SK-N-SH (cell line): Measurements from ENCODE around the gene PEX14. TPM values are rescaled to one million over a fixed set of nuclear protein-coding genes. Genes with fewer than 3 reads are reported as not detected.

Source experiments
- CTCF ChIA-PET: fragments of 300-600, 350-600 bp; formaldehyde crosslinking; extraction: SDS; loops from one replicate; lab custom pipeline; 2021; lab: Yijun Ruan, JAX
- POLR2A ChIA-PET: fragments of 350-600 bp; sonication (Branson Sonifier 250); formaldehyde crosslinking; extraction: SDS; loops from one replicate; lab custom pipeline; 2020; ENCODE audit warnings: antibody characterized with exemption, inconsistent platforms; lab: Yijun Ruan, JAX
- DNase-seq: peaks from one replicate; pipeline ENCODE4 v3.0.0; 2012
- H2AFZ ChIP-seq: fragments of 200-600 bp; sonication (generic); 2 replicates; pipeline ENCODE4 v1.8.1; 2016; ENCODE audit warnings: antibody characterized with exemption, mild to moderate bottlenecking, low read depth
- H3F3A ChIP-seq: fragments of 200-600 bp; sonication (generic); replicated peaks from 2 replicates; pipeline ENCODE3; 2016; ENCODE audit warnings: antibody characterized with exemption, mild to moderate bottlenecking; ENCODE audit not compliant: insufficient read depth
- H3K27ac ChIP-seq, 2 experiments: fragments of 200-500 bp in 1 of 2; fragments of 200-600 bp in 1 of 2; sonication (Bioruptor generic) in 1 of 2; sonication (generic), shearing (Covaris generic) in 1 of 2; 2 replicates each; pipeline versions ENCODE4 v1.5.1 to v1.6.1; 2014 to 2016; ENCODE audit warnings: low read depth in 2 of 2, inconsistent platforms in 1 of 2, low read length in 1 of 2, mild to moderate bottlenecking in 1 of 2, mixed read lengths in 1 of 2
- H3K27me3 ChIP-seq: fragments of 200-600 bp; sonication (generic), shearing (Covaris generic); 2 replicates; pipeline ENCODE4 v1.6.1; 2016; ENCODE audit warnings: mixed run types; ENCODE audit not compliant: insufficient read depth
- H3K36me3 ChIP-seq, 2 experiments: fragments of 200-500 bp in 1 of 2; fragments of 200-600 bp in 1 of 2; sonication (Bioruptor generic) in 1 of 2; sonication (generic) in 1 of 2; replicated peaks in 1 of 2; 2 replicates each; pipeline versions ENCODE3 to v1.5.1; 2014 to 2016; ENCODE audit warnings: low read length in 1 of 2, mild to moderate bottlenecking in 1 of 2; ENCODE audit not compliant: insufficient read depth in 2 of 2, control insufficient read depth in 1 of 2
- H3K4me1 ChIP-seq, 2 experiments: fragments of 200-500 bp in 1 of 2; fragments of 200-600 bp in 1 of 2; sonication (Bioruptor generic) in 1 of 2; sonication (generic), shearing (Covaris generic) in 1 of 2; 2 replicates each; pipeline versions ENCODE4 v1.5.1 to v1.6.1; 2014 to 2016; ENCODE audit warnings: low read depth in 1 of 2, low read length in 1 of 2, mixed run types in 1 of 2; ENCODE audit not compliant: insufficient read depth in 2 of 2, control insufficient read depth in 1 of 2
- H3K4me2 ChIP-seq: fragments of 200-600 bp; sonication (generic), shearing (Covaris generic); 2 replicates; pipeline ENCODE4 v1.6.1; 2017; ENCODE audit warnings: mixed run types
- H3K4me3 ChIP-seq, 2 experiments: fragments of 200-500 bp in 1 of 2; fragments of 200-600 bp in 1 of 2; sonication (Bioruptor generic) in 1 of 2; sonication (generic), shearing (Covaris generic) in 1 of 2; 2 replicates each; pipeline versions ENCODE4 v1.5.1 to v1.8.1; 2014 to 2016; ENCODE audit warnings: low read depth in 2 of 2, inconsistent platforms in 1 of 2, low read length in 1 of 2, mild to moderate bottlenecking in 1 of 2, mixed read lengths in 1 of 2, moderate library complexity in 1 of 2
- H3K79me2 ChIP-seq: fragments of 200-600 bp; sonication (generic); 2 replicates; pipeline ENCODE4 v1.8.1; 2017; ENCODE audit warnings: mild to moderate bottlenecking; ENCODE audit not compliant: insufficient read depth
- H3K9ac ChIP-seq: fragments of 200-600 bp; sonication (generic); 2 replicates; pipeline ENCODE4 v1.6.1; 2017; ENCODE audit warnings: mixed run types
- H3K9me2 ChIP-seq: fragments of 200-600 bp; sonication (generic); 2 replicates; pipeline ENCODE4 v1.6.1; 2017; ENCODE audit warnings: mixed run types
- H3K9me3 ChIP-seq: fragments of 200-600 bp; sonication (generic); 2 replicates; pipeline ENCODE4 v1.6.1; 2017; ENCODE audit warnings: mixed run types, mild to moderate bottlenecking, moderate library complexity
- H4K20me1 ChIP-seq: fragments of 200-600 bp; sonication (generic); 2 replicates; pipeline ENCODE4 v1.6.1; 2017; ENCODE audit warnings: mild to moderate bottlenecking, mixed run types; ENCODE audit not compliant: insufficient read depth
- CTCF ChIP-seq: fragments of 200-600 bp; sonication (generic); IDR thresholded peaks from 2 replicates; pipeline ENCODE4 v1.6.1; 2017; ENCODE audit warnings: antibody characterized with exemption, mild to moderate bottlenecking, moderate library complexity
- EP300 ChIP-seq, 2 experiments: IDR thresholded peaks; 2 replicates each; pipeline versions ENCODE4 v1.4.0 to v1.6.1; 2012; ENCODE audit warnings: borderline replicate concordance in 1 of 2, low read depth in 1 of 2, low read length in 1 of 2
- EZH2phosphoT487 ChIP-seq: fragments of 200-600 bp; sonication (generic); IDR thresholded peaks from 2 replicates; pipeline ENCODE4 v1.6.1; 2017; ENCODE audit warnings: low read depth, mixed run types, mild to moderate bottlenecking, antibody characterized with exemption, moderate library complexity, borderline replicate concordance
- FOXJ3 ChIP-seq: sonication (generic); formaldehyde crosslinking; IDR thresholded peaks from 2 replicates; pipeline ENCODE4 v1.5.1; 2020; ENCODE audit warnings: mild to moderate bottlenecking, missing genetic modification reagents
- FOXM1 ChIP-seq: IDR thresholded peaks from 2 replicates; pipeline ENCODE4 v1.4.0; 2012; ENCODE audit warnings: low read depth, mild to moderate bottlenecking
- GABPA ChIP-seq: IDR thresholded peaks from 2 replicates; pipeline ENCODE4 v1.4.0; 2012; ENCODE audit warnings: low read depth, mild to moderate bottlenecking
- MEF2A ChIP-seq: IDR thresholded peaks from 2 replicates; pipeline ENCODE4 v1.4.0; 2012; ENCODE audit warnings: low read depth, borderline replicate concordance
- MXI1 ChIP-seq: IDR thresholded peaks from 2 replicates; pipeline ENCODE4 v1.6.1; 2012; ENCODE audit warnings: mild to moderate bottlenecking, low read depth, low read length, improper control_type of control experiment
- SMC3 ChIP-seq: IDR thresholded peaks from 2 replicates; pipeline ENCODE4 v1.6.1; 2012; ENCODE audit warnings: low read depth, low read length, improper control_type of control experiment
- TEAD4 ChIP-seq: IDR thresholded peaks from 2 replicates; pipeline ENCODE4 v1.4.0; 2012; ENCODE audit warnings: mild to moderate bottlenecking, borderline replicate concordance; ENCODE audit not compliant: insufficient read depth
- WGBS: methylation state at CpG from one replicate; pipeline ENCODE4 v1.1.6; 2017; ENCODE audit warnings: low lambda C conversion rate; 5-methylcytosine and 5-hydroxymethylcytosine counted together
- polyA plus RNA-seq, 3 experiments: library from polyadenylated mRNA; depleted of rRNA; stranded (reverse); fragments of >200 nt; gene quantifications; 2 replicates each; pipeline ENCODE4 v1.2.3, GENCODE V29; 2012
- TF ChIP-seq, protein P1 (sequence below): IDR thresholded peaks from 2 replicates; pipeline ENCODE4 v1.4.0; 2012; ENCODE audit warnings: low read depth, borderline replicate concordance
- TF ChIP-seq, protein P2 (sequence below): IDR thresholded peaks from 2 replicates; pipeline ENCODE4 v1.4.0; 2012; ENCODE audit warnings: low read depth
- TF ChIP-seq, protein P3 (sequence below): fragments of 150-350 bp; IDR thresholded peaks from 2 replicates; pipeline ENCODE4 v1.6.1; 2017; ENCODE audit warnings: antibody characterized with exemption, low read length, low read depth, borderline replicate concordance

PEX14 gene
- polyA plus RNA-seq, 1 of the 3 experiments (the other 2 are of a cell fraction): 36.2 TPM

- TF ChIP-seq SMC3 (no peak), GABPA (no peak), EP300 (IDR thresholded peaks at IDR 0.05; ENCODE audit: borderline replicate concordance in 1 of 2, low read depth in 1 of 2, low read length in 1 of 2) (no peak), EZH2phosphoT487 (no peak), MEF2A (no peak)
- TF ChIP-seq, protein P1, sequence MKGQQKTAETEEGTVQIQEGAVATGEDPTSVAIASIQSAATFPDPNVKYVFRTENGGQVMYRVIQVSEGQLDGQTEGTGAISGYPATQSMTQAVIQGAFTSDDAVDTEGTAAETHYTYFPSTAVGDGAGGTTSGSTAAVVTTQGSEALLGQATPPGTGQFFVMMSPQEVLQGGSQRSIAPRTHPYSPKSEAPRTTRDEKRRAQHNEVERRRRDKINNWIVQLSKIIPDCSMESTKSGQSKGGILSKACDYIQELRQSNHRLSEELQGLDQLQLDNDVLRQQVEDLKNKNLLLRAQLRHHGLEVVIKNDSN: no peak
These were observed 178.8 kb downstream of the PEX14 start (continued) for GRCh38 chr1:10653370-10654125.

- H3K27me3 ChIP-seq: no peaks in the 10 kb centered on the region
- H3K4me2 ChIP-seq: no peak overlapping the region
- H3F3A ChIP-seq: no peaks in the 10 kb centered on the region
- no peak overlapping the region for H3K9ac ChIP-seq
- peaks cover 0 to 33% of the 10 kb centered on the region in 2 experiments; a peak in 1 of 4 replicates for H3K4me1 ChIP-seq
- H3K27ac ChIP-seq: no peak overlapping the region
- no peaks in the 10 kb centered on the region for H3K79me2 ChIP-seq
- CTCF ChIA-PET: no interaction called here
- H3K9me2 ChIP-seq: no peaks in the 10 kb centered on the region
- WGBS: 49% methylated on average over 4 of the region's 10 CpGs
- H3K9me3 ChIP-seq: no peaks in the 10 kb centered on the region
- no peak overlapping the region for H2AFZ ChIP-seq
- TF ChIP-seq MXI1: no peak
- no peak for TF ChIP-seq CTCF
- TF ChIP-seq, protein P2, sequence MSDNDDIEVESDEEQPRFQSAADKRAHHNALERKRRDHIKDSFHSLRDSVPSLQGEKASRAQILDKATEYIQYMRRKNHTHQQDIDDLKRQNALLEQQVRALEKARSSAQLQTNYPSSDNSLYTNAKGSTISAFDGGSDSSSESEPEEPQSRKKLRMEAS: no peak
- no peak for TF ChIP-seq FOXJ3 (CRISPR knock-in tag)
- TF ChIP-seq FOXM1: no peak
- TF ChIP-seq, protein P1: no peak
- no peak for TF ChIP-seq TEAD4
- no peak for TF ChIP-seq GABPA
- TF ChIP-seq, protein P3, sequence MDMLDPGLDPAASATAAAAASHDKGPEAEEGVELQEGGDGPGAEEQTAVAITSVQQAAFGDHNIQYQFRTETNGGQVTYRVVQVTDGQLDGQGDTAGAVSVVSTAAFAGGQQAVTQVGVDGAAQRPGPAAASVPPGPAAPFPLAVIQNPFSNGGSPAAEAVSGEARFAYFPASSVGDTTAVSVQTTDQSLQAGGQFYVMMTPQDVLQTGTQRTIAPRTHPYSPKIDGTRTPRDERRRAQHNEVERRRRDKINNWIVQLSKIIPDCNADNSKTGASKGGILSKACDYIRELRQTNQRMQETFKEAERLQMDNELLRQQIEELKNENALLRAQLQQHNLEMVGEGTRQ: no peak
- TF ChIP-seq EP300 (IDR thresholded peaks at IDR 0.05; ENCODE audit: borderline replicate concordance in 1 of 2, low read depth in 1 of 2, low read length in 1 of 2): no peak
- TF ChIP-seq EZH2phosphoT487: no peak
- H4K20me1 ChIP-seq: no peaks in the 10 kb centered on the region
- no peak for DNase-seq
- H3K36me3 ChIP-seq: no peaks in the 10 kb centered on the region
- POLR2A ChIA-PET: no interaction called here
- no peak overlapping the region for H3K4me3 ChIP-seq
These were observed 180.3 kb downstream of the PEX14 start for GRCh38 chr1:10655002-10655401.
